NT2/D1 (cell line): Measurements from ENCODE around the gene NKX2-4.

Experiments
- SUZ12 ChIP-seq: IDR thresholded peaks from 2 replicates; pipeline ENCODE4 v1.6.1; 2011; ENCODE audit not compliant: insufficient read length, insufficient read depth; ENCODE audit errors: extremely low read depth
- YY1 ChIP-seq: IDR thresholded peaks from 2 replicates; pipeline ENCODE4 v1.6.1; 2011; ENCODE audit not compliant: insufficient read length, insufficient read depth
- ZNF274 ChIP-seq: IDR thresholded peaks from 2 replicates; pipeline ENCODE4 v1.6.1; 2011; ENCODE audit warnings: mild to moderate bottlenecking, low read depth, low read length

DNA sequence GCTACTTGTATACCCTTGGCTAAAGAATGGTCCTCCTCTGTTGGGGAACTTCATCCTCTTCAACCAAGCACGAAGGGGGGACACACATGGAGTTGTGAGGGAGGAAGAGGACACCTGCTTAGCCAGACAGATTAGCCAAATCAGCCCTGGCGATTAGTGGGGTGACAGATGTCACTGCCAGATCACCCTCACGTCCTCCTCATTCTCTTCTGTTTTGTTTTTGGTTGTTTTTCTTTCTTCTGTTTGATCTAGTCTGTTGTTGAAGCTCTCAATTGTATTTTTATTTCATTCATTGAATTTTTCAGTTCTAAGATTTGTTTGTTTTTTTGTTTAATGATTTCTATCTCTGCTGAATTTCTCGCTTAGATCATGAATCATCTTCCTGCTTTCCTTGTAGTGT, 27.5 kb upstream of the NKX2-4 start:
- TF ChIP-seq YY1 (no peak), ZNF274 (no peak), SUZ12 (no peak)
